SK-N-SH treated with all-trans-retinoic acid at 6 μM for 48 hours (cell line): Measurements from ENCODE around the gene FAM174C.

ENCODE experiments used
- ATAC-seq: fragments of 200-7000 bp; cut with Tn5 transposase; 3 replicates; pipeline ENCODE4 v1.9.1; 2020; ENCODE audit warnings: mild to moderate bottlenecking, moderate library complexity
- ARNTL ChIP-seq: fragments of 450-650 bp; formaldehyde crosslinking; IDR thresholded peaks from 2 replicates; pipeline ENCODE4 v1.5.0; 2020; ENCODE audit warnings: low read depth, mild to moderate bottlenecking, moderate library complexity, borderline replicate concordance
- BACH2 ChIP-seq: fragments of 250-450 bp; sonication (Bioruptor Pico); IDR thresholded peaks from 2 replicates; pipeline ENCODE4 v1.9.0; 2021; ENCODE audit warnings: mild to moderate bottlenecking, borderline replicate concordance
- CSDC2 ChIP-seq: fragments of 250-450 bp; sonication (Bioruptor Pico); IDR thresholded peaks from 2 replicates; pipeline ENCODE4 v1.5.0; 2020; ENCODE audit warnings: mild to moderate bottlenecking, moderate library complexity
- ESRRG ChIP-seq: fragments of 250-450 bp; sonication (Bioruptor Pico); IDR thresholded peaks from 2 replicates; pipeline ENCODE4 v1.6.1; 2021; ENCODE audit warnings: mild to moderate bottlenecking
- GLIS3 ChIP-seq: fragments of 250-450 bp; sonication (Bioruptor Pico); IDR thresholded peaks from 2 replicates; pipeline ENCODE4 v1.5.0; 2020; ENCODE audit warnings: mild to moderate bottlenecking, moderate library complexity
- PPARA ChIP-seq: fragments of 250-450 bp; sonication (Bioruptor Pico); IDR thresholded peaks from 2 replicates; pipeline ENCODE4 v1.5.0; 2020; ENCODE audit warnings: mild to moderate bottlenecking, borderline replicate concordance
- RARB ChIP-seq: fragments of 250-450 bp; sonication (Bioruptor Pico); IDR thresholded peaks from 2 replicates; pipeline ENCODE4 v1.8.0; 2021; ENCODE audit warnings: mild to moderate bottlenecking, moderate library complexity
- SNAI2 ChIP-seq: fragments of 250-450 bp; sonication (Bioruptor Pico); IDR thresholded peaks from 2 replicates; pipeline ENCODE4 v1.5.0; 2020; ENCODE audit warnings: mild to moderate bottlenecking, moderate library complexity
- TOX ChIP-seq: fragments of 250-450 bp; sonication (Bioruptor Pico); IDR thresholded peaks from 2 replicates; pipeline ENCODE4 v1.8.0; 2021; ENCODE audit warnings: mild to moderate bottlenecking, moderate library complexity, borderline replicate concordance
- ZC3H10 ChIP-seq: fragments of 250-450 bp; sonication (Bioruptor Pico); IDR thresholded peaks from 2 replicates; pipeline ENCODE4 v1.5.1; 2021; ENCODE audit warnings: mild to moderate bottlenecking, moderate library complexity
- ZFP3 ChIP-seq: fragments of 250-450 bp; sonication (Bioruptor Pico); IDR thresholded peaks from 2 replicates; pipeline ENCODE4 v1.5.0; 2020; ENCODE audit warnings: mild to moderate bottlenecking, moderate library complexity
- ZFP30 ChIP-seq: fragments of 450-650 bp; formaldehyde crosslinking; IDR thresholded peaks from 2 replicates; pipeline ENCODE4 v1.5.0; 2022; ENCODE audit warnings: mild to moderate bottlenecking, moderate library complexity
- ZNF565 ChIP-seq: fragments of 450-650 bp; formaldehyde crosslinking; conservative IDR thresholded peaks from 2 replicates; pipeline ENCODE4 v1.5.0; 2020; ENCODE audit warnings: low read depth, mild to moderate bottlenecking, moderate library complexity
- ZNF70 ChIP-seq: fragments of 450-650 bp; formaldehyde crosslinking; IDR thresholded peaks from 2 replicates; pipeline ENCODE4 v1.5.0; 2020; ENCODE audit warnings: mild to moderate bottlenecking, moderate library complexity
- ZNF8 ChIP-seq: fragments of 450-650 bp; formaldehyde crosslinking; IDR thresholded peaks from 2 replicates; pipeline ENCODE4 v1.5.0; 2020; ENCODE audit warnings: mild to moderate bottlenecking, moderate library complexity
- TF ChIP-seq, protein P1 (sequence below): fragments of 250-450 bp; sonication (Bioruptor Pico); IDR thresholded peaks from 2 replicates; pipeline ENCODE4 v1.5.1; 2021; ENCODE audit warnings: mild to moderate bottlenecking, moderate library complexity
- TF ChIP-seq, protein P2 (sequence below): fragments of 250-450 bp; sonication (Bioruptor Pico); IDR thresholded peaks from 2 replicates; pipeline ENCODE4 v1.8.0; 2021; ENCODE audit warnings: low read depth, mild to moderate bottlenecking, moderate library complexity, borderline replicate concordance
- TF ChIP-seq, protein P3 (sequence below): fragments of 250-450 bp; sonication (Bioruptor Pico); IDR thresholded peaks from 2 replicates; pipeline ENCODE4 v1.5.1; 2020; ENCODE audit warnings: low read depth, mild to moderate bottlenecking, moderate library complexity

FAM174C gene

DNA sequence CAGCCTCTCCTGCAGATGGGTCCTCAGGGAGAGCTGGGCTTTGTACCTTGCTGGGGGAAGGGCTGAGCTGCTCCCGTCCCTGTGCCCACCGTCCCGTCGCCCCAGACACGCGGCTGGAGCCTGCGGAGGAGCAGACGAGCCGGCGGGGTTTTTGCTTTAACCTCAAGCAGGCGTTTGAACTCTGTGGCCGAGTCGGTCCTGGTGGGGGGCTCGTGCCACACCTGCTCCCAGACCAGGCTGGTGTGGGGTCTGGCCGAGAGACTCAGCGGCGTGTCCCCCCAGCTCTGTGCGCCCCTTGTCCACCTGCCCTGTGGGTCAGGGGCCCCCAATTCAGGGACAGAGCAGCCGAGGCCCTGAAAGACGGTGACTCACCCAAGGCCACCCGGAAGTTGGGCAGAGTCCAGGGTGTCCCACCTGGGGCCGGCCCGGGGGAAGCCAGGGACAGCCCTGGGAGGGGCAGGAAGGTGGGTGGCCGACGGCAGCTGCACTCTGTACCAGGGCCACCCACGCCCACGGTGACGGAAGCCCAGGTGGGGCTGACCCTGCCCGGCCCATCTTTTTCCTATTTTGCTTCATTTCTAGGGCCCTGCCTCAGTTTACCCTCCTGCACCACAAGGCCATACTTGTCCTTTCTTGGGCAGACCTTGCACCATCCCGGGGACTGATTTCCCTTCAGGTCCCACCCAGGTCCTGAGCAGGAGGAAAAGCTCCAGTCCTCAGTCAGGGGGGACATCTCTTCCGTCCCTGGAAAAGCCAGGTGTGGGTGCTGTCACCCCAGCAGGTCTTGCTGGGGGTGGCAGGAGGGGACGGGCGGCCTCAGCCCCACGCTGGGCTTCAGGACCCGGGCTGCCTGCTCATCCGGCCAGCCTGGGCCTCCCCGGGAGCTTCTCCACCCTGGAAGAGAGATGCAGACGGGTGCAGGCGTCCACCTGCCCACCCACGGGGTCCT, 15.6 kb downstream of the FAM174C start:
- no peak for TF ChIP-seq CSDC2 (CRISPR knock-in tag)
- TF ChIP-seq, protein P1, sequence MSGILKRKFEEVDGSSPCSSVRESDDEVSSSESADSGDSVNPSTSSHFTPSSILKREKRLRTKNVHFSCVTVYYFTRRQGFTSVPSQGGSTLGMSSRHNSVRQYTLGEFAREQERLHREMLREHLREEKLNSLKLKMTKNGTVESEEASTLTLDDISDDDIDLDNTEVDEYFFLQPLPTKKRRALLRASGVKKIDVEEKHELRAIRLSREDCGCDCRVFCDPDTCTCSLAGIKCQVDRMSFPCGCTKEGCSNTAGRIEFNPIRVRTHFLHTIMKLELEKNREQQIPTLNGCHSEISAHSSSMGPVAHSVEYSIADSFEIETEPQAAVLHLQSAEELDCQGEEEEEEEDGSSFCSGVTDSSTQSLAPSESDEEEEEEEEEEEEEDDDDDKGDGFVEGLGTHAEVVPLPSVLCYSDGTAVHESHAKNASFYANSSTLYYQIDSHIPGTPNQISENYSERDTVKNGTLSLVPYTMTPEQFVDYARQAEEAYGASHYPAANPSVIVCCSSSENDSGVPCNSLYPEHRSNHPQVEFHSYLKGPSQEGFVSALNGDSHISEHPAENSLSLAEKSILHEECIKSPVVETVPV (CRISPR knock-in tag): no peak
- TF ChIP-seq, protein P2, sequence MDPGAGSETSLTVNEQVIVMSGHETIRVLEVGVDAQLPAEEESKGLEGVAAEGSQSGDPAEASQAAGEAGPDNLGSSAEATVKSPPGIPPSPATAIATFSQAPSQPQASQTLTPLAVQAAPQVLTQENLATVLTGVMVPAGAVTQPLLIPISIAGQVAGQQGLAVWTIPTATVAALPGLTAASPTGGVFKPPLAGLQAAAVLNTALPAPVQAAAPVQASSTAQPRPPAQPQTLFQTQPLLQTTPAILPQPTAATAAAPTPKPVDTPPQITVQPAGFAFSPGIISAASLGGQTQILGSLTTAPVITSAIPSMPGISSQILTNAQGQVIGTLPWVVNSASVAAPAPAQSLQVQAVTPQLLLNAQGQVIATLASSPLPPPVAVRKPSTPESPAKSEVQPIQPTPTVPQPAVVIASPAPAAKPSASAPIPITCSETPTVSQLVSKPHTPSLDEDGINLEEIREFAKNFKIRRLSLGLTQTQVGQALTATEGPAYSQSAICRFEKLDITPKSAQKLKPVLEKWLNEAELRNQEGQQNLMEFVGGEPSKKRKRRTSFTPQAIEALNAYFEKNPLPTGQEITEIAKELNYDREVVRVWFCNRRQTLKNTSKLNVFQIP: no peak
- TF ChIP-seq ZNF565: no peak
- no peak for TF ChIP-seq ZNF8 (CRISPR knock-in tag)
- TF ChIP-seq ZFP30 (CRISPR knock-in tag): no peak
- TF ChIP-seq, protein P3, sequence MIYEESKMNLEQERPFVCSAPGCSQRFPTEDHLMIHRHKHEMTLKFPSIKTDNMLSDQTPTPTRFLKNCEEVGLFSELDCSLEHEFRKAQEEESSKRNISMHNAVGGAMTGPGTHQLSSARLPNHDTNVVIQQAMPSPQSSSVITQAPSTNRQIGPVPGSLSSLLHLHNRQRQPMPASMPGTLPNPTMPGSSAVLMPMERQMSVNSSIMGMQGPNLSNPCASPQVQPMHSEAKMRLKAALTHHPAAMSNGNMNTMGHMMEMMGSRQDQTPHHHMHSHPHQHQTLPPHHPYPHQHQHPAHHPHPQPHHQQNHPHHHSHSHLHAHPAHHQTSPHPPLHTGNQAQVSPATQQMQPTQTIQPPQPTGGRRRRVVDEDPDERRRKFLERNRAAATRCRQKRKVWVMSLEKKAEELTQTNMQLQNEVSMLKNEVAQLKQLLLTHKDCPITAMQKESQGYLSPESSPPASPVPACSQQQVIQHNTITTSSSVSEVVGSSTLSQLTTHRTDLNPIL (CRISPR knock-in tag): no peak
- no peak for TF ChIP-seq PPARA (CRISPR knock-in tag)
- no peak for TF ChIP-seq ARNTL (CRISPR knock-in tag)
- no peak for ATAC-seq

DNA sequence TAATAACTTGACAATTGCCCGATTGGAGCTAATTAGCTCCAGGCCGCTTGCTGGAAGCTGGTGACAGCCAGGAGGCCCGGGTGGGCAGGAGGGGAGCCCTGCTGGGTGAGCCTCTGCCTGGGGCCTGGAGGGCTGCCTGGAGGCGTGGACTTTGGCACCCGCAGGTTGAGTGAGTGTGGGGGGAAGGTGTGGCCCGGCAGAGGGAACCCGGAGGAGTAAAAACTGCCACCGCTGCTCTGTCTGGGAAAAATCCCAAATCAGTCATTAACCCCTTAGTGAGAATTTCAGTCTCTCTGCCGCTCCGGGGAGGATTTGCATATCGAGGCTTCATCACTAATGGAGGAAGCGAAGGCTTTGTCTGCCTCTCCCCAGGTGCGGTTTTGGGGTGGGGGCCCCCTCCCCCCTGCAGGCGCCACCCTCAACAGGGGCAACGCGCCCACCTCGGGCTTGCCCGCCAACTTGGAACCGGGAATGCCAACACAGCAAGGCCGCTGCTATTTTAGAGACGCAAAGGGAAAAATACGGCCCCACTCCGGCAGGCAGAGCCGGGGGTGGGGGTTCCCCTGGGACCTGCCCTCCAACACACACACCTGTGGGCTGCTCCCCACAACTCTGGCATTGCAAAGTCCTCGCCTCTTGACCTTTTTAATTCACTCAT, 16.6 kb downstream of the FAM174C start:
- ATAC-seq: no peak
- TF ChIP-seq SNAI2 (CRISPR knock-in tag): no peak
- TF ChIP-seq ARNTL (CRISPR knock-in tag): no peak
- no peak for TF ChIP-seq ZNF8 (CRISPR knock-in tag)
- no peak for TF ChIP-seq ZNF70 (CRISPR knock-in tag)
- no peak for TF ChIP-seq ZFP30 (CRISPR knock-in tag)
- TF ChIP-seq ZC3H10 (CRISPR knock-in tag): no peak
- TF ChIP-seq ZFP3 (CRISPR knock-in tag): no peak
- TF ChIP-seq, protein P1 (CRISPR knock-in tag): no peak
- no peak for TF ChIP-seq TOX (CRISPR knock-in tag)
- no peak for TF ChIP-seq BACH2
- TF ChIP-seq GLIS3 (CRISPR knock-in tag): no peak
- TF ChIP-seq, protein P3 (CRISPR knock-in tag): no peak
- no peak for TF ChIP-seq CSDC2 (CRISPR knock-in tag)
- TF ChIP-seq RARB (CRISPR knock-in tag): no peak
- TF ChIP-seq, protein P2: no peak
- no peak for TF ChIP-seq ESRRG (CRISPR knock-in tag)
